ENCODE results near the gene ZNF688.
"Not testable (repeated sequence)": the region's sequence is repeated elsewhere in the genome, so short reads cannot be mapped to it uniquely, and the experiment has no call there.

The ZNF688 gene

DNA sequence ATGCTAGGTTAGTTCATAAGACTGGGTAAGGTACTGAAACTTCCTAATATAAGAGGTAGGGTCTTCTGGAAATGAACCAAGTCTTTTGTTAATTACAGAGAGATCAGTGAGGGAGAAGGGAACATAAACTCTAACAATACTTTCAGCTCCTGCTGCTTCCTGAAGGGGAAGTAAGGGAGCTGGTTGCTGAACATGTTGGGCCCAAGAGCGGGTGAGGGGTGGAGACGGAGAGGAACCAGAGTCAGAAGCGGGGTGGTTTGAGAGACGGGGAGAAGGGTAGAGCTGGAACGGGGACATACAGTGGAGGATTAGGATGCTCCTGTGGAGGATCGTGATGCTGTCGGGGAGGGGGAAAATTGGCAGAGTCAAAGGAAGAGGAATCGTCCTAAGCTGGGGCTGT is 25.4 kb downstream of the ZNF688 start:
- TF ChIP-seq, protein P1, sequence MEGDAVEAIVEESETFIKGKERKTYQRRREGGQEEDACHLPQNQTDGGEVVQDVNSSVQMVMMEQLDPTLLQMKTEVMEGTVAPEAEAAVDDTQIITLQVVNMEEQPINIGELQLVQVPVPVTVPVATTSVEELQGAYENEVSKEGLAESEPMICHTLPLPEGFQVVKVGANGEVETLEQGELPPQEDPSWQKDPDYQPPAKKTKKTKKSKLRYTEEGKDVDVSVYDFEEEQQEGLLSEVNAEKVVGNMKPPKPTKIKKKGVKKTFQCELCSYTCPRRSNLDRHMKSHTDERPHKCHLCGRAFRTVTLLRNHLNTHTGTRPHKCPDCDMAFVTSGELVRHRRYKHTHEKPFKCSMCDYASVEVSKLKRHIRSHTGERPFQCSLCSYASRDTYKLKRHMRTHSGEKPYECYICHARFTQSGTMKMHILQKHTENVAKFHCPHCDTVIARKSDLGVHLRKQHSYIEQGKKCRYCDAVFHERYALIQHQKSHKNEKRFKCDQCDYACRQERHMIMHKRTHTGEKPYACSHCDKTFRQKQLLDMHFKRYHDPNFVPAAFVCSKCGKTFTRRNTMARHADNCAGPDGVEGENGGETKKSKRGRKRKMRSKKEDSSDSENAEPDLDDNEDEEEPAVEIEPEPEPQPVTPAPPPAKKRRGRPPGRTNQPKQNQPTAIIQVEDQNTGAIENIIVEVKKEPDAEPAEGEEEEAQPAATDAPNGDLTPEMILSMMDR (IDR thresholded peaks at IDR 0.05), result no peak
- TF ChIP-seq ZFX (IDR thresholded peaks at IDR 0.05; ENCODE audit: borderline replicate concordance), result no peak
- no peak overlapping the region for H3K27ac ChIP-seq

DNA sequence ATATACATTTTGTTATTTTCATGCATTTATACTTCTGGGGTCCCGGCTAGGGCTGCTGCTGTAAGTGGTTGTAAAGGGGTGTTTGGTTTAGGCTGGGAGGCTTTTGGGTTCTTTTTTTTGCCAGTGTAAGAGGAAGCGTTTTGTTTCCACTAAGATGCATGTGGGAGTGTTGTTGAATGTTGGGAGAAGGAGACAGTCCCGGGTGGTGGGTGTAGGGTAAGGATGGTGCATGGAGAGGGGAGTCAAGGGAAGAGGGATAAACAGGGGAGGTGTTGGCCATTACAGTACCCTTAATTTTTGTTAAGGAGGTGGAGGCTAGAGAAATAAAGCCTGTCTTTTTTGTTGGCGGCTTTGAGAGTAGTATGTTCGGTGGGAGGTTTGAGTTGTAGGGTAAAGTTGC is 28.4 kb downstream of the ZNF688 start:
- no peak overlapping the region for H3K27ac ChIP-seq
- no peak for TF ChIP-seq ZFX (IDR thresholded peaks at IDR 0.05; ENCODE audit: borderline replicate concordance)
- TF ChIP-seq, protein P1 (IDR thresholded peaks at IDR 0.05), result no peak

DNA sequence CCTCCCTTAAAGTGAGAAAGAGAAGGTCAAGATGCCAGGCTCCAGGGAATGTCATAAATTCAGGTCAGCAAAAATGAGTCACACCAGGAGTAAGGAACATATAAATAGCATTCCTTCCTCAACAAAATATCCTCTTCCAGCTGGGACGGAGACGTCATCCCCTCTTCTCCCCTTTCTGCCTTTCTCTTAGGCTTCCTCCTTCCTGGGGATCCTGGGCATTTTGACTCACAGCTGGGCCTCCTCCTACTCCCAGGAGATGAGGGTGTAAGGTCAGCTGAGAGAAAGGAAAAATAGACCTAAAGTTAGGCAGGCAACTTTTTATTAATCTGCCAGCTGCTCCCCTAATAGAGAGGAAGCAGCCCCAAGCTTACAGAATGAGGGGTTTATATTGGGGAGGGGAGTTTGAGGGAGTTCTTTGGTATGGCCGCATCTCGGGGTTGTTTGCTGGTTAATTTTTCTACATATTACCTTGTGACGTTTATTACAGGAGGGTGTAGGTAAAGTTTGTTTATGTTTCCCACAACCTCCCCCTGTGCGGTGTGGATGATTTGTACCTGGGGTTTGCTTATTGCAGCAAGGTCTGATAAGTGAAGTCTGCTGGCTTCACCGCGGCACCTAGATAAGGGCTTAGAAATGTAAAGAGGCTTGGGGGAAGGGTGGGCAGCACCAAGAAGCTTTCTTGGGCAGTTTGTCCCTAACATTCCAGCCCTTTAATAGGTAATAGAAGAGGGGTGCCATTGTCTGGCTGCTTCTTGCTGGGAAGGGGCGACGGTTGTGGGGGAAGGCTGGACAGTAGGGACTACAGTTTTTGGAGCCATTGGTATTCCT is 29.8 kb downstream of the ZNF688 start:
- no peak for TF ChIP-seq ZFX (IDR thresholded peaks at IDR 0.05; ENCODE audit: borderline replicate concordance)
- TF ChIP-seq, protein P1 (IDR thresholded peaks at IDR 0.05), result no peak

DNA sequence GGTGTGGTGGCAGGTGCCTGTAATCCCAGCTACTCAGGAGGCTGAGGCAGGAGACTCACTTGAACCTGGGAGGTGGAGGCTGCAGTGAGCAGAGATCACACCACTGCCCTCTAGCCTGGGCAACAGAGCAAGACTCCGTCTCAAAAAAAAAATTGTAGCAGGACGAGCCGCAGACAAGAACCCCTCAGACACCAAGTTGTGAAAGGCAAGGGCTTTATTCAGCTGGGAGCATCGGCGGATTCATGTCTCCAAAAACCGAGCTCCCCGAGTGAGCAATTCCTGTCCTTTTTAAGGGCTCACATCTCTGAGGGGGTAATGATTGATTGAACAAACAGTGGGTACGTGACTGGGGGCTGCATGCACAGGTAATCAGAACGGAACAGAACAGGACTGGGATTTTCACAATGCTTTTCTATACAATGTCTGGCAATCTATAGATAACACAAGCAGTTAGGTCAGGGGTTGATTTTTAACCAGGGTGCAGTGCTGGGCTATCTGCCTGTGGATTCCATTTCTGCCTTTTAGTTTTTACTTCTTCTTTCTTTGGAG is 30.5 kb downstream of the ZNF688 start:
- not testable (repeated sequence) for H3K27ac ChIP-seq

More for the DNA sequence above, 29.8 kb downstream of the ZNF688 start:
- H3K27ac ChIP-seq, result no peak overlapping the region

DNA sequence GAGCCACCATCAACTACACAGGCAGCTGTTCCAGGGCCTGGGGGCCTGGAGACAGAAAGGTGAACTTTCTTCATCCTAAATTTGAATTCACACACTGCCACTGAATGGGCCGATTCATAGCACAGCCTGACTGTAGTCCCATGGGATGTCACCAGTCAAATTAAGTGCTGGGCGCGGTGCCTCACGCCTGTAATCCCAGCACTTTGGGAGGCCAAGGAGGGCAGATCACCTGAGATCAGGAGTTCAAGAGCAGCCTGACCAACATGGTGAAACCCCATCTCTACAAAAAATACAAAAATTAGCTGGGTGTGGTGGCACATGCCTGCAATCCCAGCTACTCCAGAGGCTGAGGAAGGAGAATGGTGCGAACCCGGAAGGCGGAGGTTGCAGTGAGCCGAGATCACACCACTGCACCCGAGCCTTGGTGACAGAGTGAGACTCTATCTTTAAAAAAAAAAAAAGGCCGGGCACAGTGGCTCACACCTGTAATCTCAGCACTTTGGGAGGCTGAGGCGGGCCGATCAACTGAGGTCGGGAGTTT is 31.5 kb downstream of the ZNF688 start:
- not testable (repeated sequence) for H3K27ac ChIP-seq

DNA sequence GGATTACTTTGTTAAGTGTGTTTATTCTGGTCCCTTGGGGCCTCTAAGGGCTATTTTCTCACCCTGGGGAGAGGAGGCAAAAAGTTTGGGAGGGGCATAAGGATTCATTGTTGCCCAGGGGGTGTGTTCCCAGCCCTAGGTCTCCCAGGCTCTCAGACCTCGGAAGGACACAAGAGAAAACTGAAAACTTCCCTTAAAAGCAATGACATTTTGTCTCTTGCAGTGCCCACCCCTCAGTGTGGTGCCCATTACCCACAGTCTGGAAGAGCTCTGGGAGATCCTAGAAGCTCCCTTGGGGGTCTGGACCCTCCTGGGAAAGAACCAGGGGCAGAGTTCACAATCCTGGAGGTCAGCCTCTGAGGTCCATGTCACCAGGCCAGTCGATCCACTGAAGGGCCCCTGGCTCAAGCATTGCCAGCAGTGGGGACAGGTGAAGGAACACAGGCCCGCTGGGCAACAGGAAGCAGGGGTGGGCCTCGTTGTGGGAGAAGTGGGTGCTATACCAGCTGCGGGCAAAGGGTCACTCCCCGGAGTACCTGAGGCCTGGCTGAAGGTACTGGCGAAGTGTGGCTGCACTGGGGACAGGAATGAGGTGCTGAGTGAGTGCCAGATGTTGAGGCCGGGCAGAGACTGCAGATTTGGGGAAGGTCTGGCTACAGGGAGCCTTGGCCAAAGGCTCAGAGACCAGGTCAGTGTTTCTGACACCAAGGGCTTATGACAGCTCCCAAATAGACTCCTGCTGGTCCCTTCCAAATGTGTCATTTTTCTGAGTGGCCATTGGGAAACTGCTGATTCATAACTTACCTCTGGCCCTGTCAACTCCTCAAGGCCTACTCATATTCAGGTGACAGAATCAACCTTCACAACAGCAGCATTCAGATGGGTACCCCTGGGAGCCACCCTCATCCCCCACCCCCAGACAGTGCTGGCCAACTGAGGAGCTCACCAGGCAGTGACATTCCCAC is 32.2 kb downstream of the ZNF688 start:
- TF ChIP-seq, protein P1 (IDR thresholded peaks at IDR 0.05), result no peak
- H3K27ac ChIP-seq, result no peak overlapping the region

DNA sequence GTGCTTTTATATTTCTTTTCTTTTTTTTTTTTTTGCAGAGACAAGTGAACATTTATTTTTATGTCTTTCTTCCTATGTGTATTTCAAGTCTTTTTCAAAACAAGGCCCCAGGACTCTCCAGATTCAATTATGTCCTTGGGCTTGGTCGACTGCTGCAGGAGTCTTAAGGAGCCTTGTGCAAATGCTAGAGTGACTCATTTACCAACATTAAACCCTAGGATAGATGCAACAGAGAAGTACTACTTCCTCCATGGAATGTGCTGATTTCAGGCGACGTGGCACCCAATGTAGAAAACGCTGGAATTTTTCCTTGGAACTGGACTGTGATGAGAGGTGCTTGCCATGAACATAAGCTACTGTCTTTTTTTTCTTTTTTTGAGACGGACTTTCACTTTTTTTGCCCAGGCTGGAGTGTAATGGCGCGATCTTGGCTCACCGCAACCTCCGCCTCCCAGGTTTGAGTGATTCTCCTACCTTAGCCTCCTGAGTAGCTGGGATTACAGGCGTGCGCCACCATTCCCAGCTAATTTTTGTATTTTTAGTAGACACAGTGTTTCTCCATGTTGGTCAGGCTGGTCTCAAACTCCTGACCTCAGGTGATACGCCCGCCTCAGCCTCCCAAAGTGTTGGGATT is 35.0 kb downstream of the ZNF688 start:
- H3K27ac ChIP-seq, result peak overlapping the region; percentile 98

DNA sequence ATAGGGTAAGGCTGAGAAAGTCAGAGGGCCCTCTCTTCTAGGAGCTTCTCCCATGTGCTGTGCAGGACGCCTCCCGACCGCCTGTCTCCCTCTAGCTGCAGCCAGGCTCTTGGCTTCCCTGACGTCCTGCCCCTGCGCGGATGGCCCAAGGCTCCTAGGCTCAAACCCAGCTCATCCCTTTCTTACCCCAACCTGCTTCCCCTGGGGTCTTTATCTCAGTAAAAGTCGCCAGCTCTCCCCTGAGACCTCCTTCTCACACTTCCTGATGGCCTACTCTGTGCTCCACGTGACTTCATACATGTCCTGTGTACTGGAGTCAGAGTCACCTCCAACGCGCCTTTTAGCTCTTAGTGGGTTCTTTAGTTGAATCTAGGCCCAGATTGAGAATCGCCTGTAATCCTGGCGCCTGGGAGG is 35.7 kb downstream of the ZNF688 start:
- H3K27ac ChIP-seq, result peak overlapping the region; percentile 98
- TF ChIP-seq, protein P1 (IDR thresholded peaks at IDR 0.05), result peak; percentile 79
- no peak for TF ChIP-seq ZFX (IDR thresholded peaks at IDR 0.05; ENCODE audit: borderline replicate concordance)

Measured in 22Rv1 (cell line).